OCI-LY7 (cell line): ENCODE measurements around the gene DAPK2.

ENCODE experiments used
- CTCF ChIP-seq: fragments of 200-600 bp; sonication (generic); conservative IDR thresholded peaks from 2 replicates; pipeline ENCODE4 v1.5.1; 2014; ENCODE audit warnings: mild to moderate bottlenecking, antibody characterized with exemption, low read length, moderate library complexity, mixed read lengths
- EZH2phosphoT487 ChIP-seq: fragments of 200-600 bp; sonication (generic); IDR thresholded peaks from 2 replicates; pipeline ENCODE4 v1.6.1; 2018; ENCODE audit warnings: low read depth, borderline replicate concordance, mild to moderate bottlenecking, mixed run types, antibody characterized with exemption, low read length, moderate library complexity, mixed read lengths

- TF ChIP-seq CTCF (no peak), EZH2phosphoT487 (no peak)
Observed at GRCh38 chr15:64017082-64017588, 29.1 kb downstream of the DAPK2 start.
